HG02840 (cell line): Measurements from ENCODE around the gene PDZD2.

ENCODE experiments used
- ATAC-seq: cut with Tn5 transposase; IDR thresholded peaks from one replicate; pipeline ENCODE4 v1.9.1; 2021; ENCODE audit warnings: mild to moderate bottlenecking, moderate library complexity, moderate number of reproducible peaks; ENCODE audit not compliant: unreplicated experiment, low FRiP score

PDZD2 gene

GRCh38 chr5:31855134-31856040, 216.5 kb downstream of the PDZD2 start:
- ATAC-seq: no peak

GRCh38 chr5:31859096-31859495, 220.2 kb downstream of the PDZD2 start:
- no peak for ATAC-seq

GRCh38 chr5:31860278-31860677, 221.3 kb downstream of the PDZD2 start:
- ATAC-seq: no peak

GRCh38 chr5:31860726-31861433, 221.9 kb downstream of the PDZD2 start:
- no peak for ATAC-seq

- no peak for ATAC-seq
Measured at GRCh38 chr5:31861601-31862000, 222.7 kb downstream of the PDZD2 start.

- ATAC-seq: no peak
Measured at GRCh38 chr5:31863991-31864411, 225.1 kb downstream of the PDZD2 start.

- no peak for ATAC-seq
Measured at GRCh38 chr5:31866166-31866565, 227.2 kb downstream of the PDZD2 start.

GRCh38 chr5:31867219-31867618, 228.3 kb downstream of the PDZD2 start:
- ATAC-seq: no peak

- no peak for ATAC-seq
Measured at GRCh38 chr5:31880449-31880848, 241.5 kb downstream of the PDZD2 start.

GRCh38 chr5:31884896-31885295, 246.0 kb downstream of the PDZD2 start:
- ATAC-seq: no peak

- no peak for ATAC-seq
Measured at GRCh38 chr5:31886206-31886605, 247.3 kb downstream of the PDZD2 start.

- no peak for ATAC-seq
Measured at GRCh38 chr5:31887556-31887955, 248.6 kb downstream of the PDZD2 start.

GRCh38 chr5:31888564-31888963, 249.6 kb downstream of the PDZD2 start:
- no peak for ATAC-seq

- no peak for ATAC-seq
Measured at GRCh38 chr5:31889001-31889561, 250.2 kb downstream of the PDZD2 start.

- no peak for ATAC-seq
Measured at GRCh38 chr5:31890046-31890445, 251.1 kb downstream of the PDZD2 start.

- no peak for ATAC-seq
Measured at GRCh38 chr5:31894141-31894540, 255.2 kb downstream of the PDZD2 start.

GRCh38 chr5:31895199-31895820, 256.4 kb downstream of the PDZD2 start:
- ATAC-seq: no peak

- ATAC-seq: no peak
Measured at GRCh38 chr5:31898036-31898632, 259.2 kb downstream of the PDZD2 start.

- ATAC-seq: no peak
Measured at GRCh38 chr5:31900296-31900865, 261.4 kb downstream of the PDZD2 start.
